ENCODE results near the gene OAS3. TPM values are rescaled to one million over a fixed set of nuclear protein-coding genes. Genes with fewer than 3 reads are reported as not detected.

OAS3 gene
- total RNA-seq, 1 donor from 2014 or later = not detected

DNA sequence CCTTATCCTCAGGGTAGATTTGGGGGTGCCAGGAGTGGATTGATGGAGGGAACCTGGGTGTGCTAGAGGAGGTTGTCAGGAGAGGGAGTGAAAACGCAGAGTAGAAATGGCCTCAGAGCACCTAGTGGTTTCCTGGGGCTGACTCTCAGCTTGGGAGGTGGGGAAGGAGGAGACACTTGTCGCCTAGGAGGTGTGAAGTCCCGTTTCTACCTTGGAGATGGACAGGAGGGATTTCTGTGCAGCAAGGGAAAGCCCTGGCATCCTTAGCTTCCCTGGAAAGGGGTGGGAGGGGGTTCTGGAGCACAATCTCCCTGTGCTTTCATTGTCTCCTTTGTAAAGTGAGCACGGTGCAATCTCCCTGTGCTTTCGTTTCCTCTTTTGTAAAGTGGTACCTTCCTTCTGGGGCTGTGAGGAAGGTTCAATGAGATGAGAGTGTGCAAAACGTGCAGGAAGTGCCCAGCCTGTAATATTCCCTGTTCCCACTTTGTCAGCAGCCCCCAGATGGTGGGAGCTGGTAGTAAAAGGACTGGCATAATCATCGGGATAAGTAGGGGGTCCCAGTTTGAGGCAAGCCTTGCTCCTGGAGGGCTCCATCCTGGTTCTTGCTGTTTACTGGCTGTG, 1.6 kb downstream of the OAS3 start:
- DNase-seq = no peak
- Mint-ChIP-seq H3K4me3 (ENCODE audit: unreplicated experiment) (no peak overlapping the region), H3K36me3 (ENCODE audit: unreplicated experiment) (no peaks in the 10 kb centered on the region), H3K27ac (ENCODE audit: unreplicated experiment) (no peak overlapping the region), H3K9me3 (ENCODE audit: unreplicated experiment) (no peaks in the 10 kb centered on the region), H3K4me1 (ENCODE audit: low read depth, unreplicated experiment) (peaks cover 2% of the 10 kb centered on the region), H3K27me3 (ENCODE audit: unreplicated experiment) (peaks cover 4% of the 10 kb centered on the region)
- no peak for TF ChIP-seq CTCF (IDR thresholded peaks at IDR 0.05; ENCODE audit: partially characterized antibody, unreplicated experiment)

GRCh38 chr12:112941528-112942335, 3.5 kb downstream of the OAS3 start:
- Mint-ChIP-seq H3K4me1 (ENCODE audit: low read depth, unreplicated experiment) (peaks cover 2% of the 10 kb centered on the region), H3K27ac (ENCODE audit: unreplicated experiment) (no peak overlapping the region), H3K36me3 (ENCODE audit: unreplicated experiment) (no peaks in the 10 kb centered on the region), H3K9me3 (ENCODE audit: unreplicated experiment) (no peaks in the 10 kb centered on the region), H3K4me3 (ENCODE audit: unreplicated experiment) (no peak overlapping the region), H3K27me3 (ENCODE audit: unreplicated experiment) (peaks cover 6% of the 10 kb centered on the region)
- TF ChIP-seq CTCF (IDR thresholded peaks at IDR 0.05; ENCODE audit: partially characterized antibody, unreplicated experiment) = no peak
- no peak for DNase-seq

- TF ChIP-seq CTCF (IDR thresholded peaks at IDR 0.05; ENCODE audit: partially characterized antibody, unreplicated experiment) = no peak
Observed at GRCh38 chr12:112942572-112942971, 4.3 kb downstream of the OAS3 start.

DNA sequence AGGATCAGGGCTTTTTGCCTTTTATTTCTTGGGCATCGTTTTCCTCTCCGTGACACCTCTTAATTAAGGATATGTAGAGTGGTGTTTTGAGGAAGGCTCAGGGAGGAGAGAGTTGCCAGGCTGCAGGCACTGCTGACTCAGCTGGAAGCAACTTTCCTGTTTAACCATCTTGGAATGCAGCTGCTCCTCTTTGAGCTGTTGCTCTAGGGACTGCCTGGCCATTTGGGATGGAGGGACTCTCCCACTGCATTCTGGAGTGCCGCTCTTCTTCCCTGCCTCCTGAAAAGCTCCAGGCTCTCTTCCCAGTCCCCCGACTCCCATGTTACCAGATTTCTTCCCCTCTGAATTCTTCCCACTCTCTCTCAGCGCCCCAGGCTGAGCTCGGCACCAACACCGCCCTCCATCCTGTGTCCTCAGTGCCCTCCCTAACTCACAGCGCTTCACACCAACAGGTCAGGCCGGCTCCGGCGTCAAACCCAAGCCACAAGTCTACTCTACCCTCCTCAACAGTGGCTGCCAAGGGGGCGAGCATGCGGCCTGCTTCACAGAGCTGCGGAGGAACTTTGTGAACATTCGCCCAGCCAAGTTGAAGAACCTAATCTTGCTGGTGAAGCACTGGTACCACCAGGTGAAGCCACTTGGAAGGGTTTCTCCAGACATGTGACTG, 5.9 kb downstream of the OAS3 start:
- Mint-ChIP-seq H3K9me3 (ENCODE audit: unreplicated experiment) (no peaks in the 10 kb centered on the region), H3K4me1 (ENCODE audit: low read depth, unreplicated experiment) (peaks cover 2% of the 10 kb centered on the region), H3K4me3 (ENCODE audit: unreplicated experiment) (no peak overlapping the region), H3K36me3 (ENCODE audit: unreplicated experiment) (no peaks in the 10 kb centered on the region), H3K27me3 (ENCODE audit: unreplicated experiment) (peaks cover 1% of the 10 kb centered on the region), H3K27ac (ENCODE audit: unreplicated experiment) (no peak overlapping the region)
- DNase-seq = no peak
- no peak for TF ChIP-seq CTCF (IDR thresholded peaks at IDR 0.05; ENCODE audit: partially characterized antibody, unreplicated experiment)

More at GRCh38 chr12:112942572-112942971, 4.3 kb downstream of the OAS3 start:
- Mint-ChIP-seq H3K27ac (ENCODE audit: unreplicated experiment) (no peak overlapping the region), H3K9me3 (ENCODE audit: unreplicated experiment) (no peaks in the 10 kb centered on the region), H3K4me1 (ENCODE audit: low read depth, unreplicated experiment) (peaks cover 2% of the 10 kb centered on the region), H3K36me3 (ENCODE audit: unreplicated experiment) (no peaks in the 10 kb centered on the region), H3K4me3 (ENCODE audit: unreplicated experiment) (no peak overlapping the region), H3K27me3 (ENCODE audit: unreplicated experiment) (peaks cover 6% of the 10 kb centered on the region)
- no peak for DNase-seq
